ENCODE data around the gene GPR31.

- no peak for TF ChIP-seq CTCF (IDR thresholded peaks at IDR 0.05)
- TF ChIP-seq ZFX (IDR thresholded peaks at IDR 0.05; ENCODE audit: borderline replicate concordance), result no peak
These were observed 4.2 kb upstream of the GPR31 start for GRCh38 chr6:167161851-167162467.

Data from 22Rv1 (cell line).